ENCODE measurements around the gene PLA2G4D.

DNA sequence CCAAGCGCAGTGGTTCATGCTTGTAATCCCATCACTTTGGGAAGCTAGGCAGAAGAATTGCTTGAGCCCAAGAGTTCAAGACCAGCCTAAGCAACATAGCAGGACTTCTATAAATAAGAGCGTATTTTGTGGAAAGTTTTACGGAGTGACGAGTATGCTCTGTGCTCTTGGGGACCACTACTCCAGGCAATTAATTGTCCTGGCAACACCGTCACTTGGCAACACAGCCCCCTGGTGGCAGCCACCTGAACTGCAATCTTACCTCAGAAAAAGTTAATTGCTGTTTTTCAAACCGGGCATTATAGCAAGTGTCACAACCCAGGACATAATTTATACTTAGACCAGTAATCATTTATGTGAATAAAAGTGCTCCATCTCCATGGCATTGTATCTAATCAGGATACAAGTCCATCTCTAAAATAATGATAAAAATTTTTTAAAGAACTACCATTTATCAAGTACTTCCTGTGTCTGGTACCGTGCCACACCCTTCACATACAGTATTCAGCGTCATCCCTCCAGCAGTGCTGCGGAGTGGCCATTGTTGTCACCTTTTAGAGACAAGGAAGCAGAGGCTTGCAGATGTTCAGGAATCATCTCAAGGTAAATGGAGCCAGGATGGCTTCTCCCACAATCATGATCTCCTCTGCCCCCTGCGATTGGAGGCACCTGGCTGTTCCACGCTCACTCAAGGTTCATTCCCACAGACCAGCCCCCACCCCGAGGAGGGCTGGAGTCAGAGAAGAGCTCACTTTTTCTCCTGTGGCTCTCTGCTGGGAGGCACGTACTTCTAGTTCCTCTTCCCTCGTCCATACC lies 34.5 kb downstream of the PLA2G4D start:
- TF ChIP-seq POLR2A (IDR thresholded peaks at IDR 0.05; ENCODE audit: extremely low read depth, insufficient read length) (no peak), CTCF (IDR thresholded peaks at IDR 0.05; ENCODE audit: low read depth, low read length) (peak; percentile 89), MYC (IDR thresholded peaks at IDR 0.05; ENCODE audit: low read depth, low read length) (no peak)
- TF ChIP-seq, protein P1, sequence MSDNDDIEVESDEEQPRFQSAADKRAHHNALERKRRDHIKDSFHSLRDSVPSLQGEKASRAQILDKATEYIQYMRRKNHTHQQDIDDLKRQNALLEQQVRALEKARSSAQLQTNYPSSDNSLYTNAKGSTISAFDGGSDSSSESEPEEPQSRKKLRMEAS (IDR thresholded peaks at IDR 0.05; ENCODE audit: low read depth, low read length): 0 out of 2 replicates have a peak, but pooled peaks have one; percentile 19
